ENCODE measurements around the gene UBE4A.

The UBE4A gene

DNA sequence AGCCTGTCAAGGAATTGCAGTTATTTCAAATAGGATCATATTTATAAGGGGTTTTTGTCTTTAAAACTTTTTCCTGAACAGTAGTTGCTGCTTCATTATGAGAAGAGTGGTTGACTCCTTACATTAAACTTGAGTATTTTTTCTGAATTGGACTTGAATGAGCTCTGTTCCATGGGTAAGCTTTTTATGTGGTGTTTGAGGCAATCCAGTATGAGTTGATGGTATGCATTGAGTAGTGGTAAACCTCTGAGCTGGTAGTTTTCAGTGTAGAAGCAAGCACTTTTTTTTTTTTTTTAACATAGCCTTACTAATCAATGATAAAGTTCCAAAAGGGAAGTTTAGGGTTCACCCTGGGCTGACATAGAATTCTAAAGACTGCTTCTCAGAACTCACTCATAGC, 80.2 kb downstream of the UBE4A start:
- DNase-seq = no peak

DNA sequence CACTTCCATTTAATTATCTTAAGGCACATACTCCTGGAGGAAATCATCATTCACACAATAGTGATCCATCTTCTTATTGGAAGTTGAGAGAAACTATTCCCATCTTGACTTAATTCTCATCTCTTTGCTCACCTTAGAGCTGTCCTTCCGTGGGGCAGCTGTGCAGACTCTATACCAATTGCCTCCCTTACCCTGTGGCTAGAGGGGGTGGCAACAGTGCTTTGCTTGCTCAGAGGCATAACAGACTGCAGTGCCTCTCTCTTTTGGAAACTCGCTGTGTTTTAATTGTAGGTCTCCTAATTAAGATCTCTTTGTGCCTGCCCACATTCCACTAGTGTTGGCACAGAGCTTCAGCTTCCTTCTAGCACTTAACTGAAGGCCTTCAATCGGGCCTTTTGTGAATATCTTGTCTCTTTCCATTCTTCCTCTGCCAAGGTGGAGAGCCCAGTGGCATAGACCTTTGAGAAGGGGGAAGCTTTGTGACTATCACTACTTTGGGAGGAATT, 82.4 kb downstream of the UBE4A start:
- peak; percentile 3 for DNase-seq

DNA sequence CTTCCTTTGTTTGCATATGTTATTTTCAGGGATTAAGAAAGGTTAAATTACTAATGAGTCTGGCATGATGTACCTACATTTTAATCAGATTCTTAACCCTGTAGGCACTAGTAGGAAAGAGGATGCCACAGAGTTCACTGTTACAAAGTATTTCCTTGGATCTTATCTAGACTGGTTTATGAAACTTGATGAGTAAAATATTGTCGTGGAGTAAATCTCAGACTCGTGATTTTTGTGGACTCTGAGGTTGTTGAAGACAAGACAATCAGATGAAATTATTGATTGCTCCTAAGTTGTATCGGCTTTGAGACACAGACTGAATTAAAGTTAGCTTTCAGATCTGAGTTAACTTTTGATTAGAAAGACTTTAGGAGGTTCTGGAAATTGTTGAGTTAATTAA, 82.9 kb downstream of the UBE4A start:
- DNase-seq = no peak

DNA sequence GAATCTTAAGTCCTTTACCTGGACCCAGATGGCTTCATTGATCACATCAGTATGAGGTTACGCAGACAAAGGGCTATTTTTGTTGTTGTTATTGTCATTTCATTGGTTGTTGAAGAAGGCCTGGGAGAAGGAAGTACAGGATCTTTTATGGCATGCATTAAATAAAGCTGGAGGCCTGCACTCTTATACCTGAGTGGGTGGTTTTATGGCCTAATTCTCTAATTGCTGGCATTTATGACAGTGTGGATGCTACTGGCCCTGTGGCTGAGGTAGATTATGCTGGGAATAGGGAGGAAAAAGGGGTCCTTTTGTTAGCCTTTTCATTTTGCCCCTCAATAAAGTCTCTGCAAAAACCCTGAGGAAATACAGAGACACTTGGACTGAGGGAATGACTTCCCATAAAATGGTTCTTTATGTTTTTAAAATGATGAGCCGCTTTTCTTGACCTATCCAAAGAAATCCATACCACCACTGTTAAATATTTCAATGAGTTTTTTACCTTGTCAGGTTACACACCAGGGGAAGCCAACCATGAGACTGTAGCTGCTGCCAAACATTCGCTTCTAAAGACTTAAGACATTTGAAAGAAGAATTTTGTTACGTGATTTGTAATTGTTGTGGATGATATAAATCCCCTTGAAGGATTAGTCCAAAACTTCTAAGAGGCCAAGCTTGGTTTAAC, 83.6 kb downstream of the UBE4A start:
- no peak for DNase-seq

DNA sequence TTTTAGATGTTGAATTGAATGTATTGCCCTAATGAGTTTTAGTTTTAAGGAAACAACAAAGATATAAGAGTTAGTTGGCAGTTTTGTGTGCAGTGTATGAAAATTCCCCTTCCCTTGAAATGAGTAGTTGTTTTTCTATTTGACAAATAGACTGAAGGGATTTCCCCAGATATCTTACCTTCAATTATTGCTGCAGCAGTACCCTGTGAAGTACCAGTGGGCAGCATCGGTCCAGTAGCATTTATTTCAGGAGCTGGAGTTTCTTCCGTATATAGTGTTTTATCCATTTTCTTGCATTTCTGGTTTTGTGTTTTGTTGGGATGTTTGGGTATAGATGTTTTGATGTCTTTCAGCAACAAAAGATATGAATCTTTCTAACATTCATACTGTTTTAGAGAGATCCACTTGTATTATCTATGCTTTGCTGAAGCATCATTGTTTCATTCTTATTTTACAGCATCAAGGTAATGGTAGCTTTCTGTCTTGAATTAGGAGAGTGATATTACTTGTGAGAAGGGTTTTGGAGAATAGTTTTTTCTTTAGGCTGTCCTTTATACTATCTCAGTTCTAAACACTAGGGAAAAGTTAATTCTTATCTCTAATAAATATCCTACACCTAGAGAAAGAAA, 84.3 kb downstream of the UBE4A start:
- DNase-seq = no peak

DNA sequence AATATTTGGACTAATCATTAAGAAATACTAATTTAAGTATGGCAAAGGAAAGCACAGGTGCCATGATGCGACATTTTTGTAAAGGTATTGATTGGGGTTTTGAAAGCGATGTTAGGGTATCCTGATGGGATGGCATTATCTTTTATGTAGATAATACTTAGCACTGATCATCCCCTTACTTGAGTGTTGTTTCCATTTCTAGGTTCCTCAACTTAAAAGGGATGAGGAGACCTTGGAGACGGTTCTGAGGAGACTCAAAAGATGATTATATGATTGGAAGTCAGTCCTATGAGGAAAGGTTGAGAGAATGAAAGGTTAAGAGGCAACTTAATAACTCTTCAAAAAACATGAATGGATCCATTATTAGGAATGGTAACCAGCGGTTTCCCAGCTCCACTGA, 88.0 kb downstream of the UBE4A start:
- DNase-seq = no peak

DNA sequence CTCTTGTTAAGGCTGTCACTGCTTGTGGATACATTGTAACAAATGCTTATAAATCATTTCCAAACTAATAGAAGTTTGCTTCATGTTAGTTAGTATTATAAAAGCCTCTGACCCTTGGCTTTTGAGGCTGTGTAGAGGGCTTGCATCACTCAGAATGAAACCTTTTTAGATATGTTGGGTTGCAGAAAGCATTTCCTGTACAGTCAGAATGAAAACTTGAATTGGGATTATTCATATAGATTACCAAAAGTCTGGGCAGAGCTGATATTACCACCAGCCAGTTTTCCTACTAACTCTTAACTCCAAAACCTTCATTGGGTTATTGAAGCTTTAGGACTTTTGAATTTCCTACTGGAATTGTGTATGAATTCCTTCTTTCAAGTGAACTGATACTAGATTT, 88.9 kb downstream of the UBE4A start:
- no peak for DNase-seq
